HG03439 (cell line): ENCODE measurements around the gene VWA7.

ENCODE experiments used
- ATAC-seq: cut with Tn5 transposase; IDR thresholded peaks from one replicate; pipeline ENCODE4 v1.9.1; 2021; ENCODE audit warnings: mild to moderate bottlenecking, moderate library complexity; ENCODE audit not compliant: unreplicated experiment

Gene VWA7

GRCh38 chr6:31730631-31731086, 46.5 kb downstream of the VWA7 start:
- ATAC-seq: no peak

GRCh38 chr6:31729979-31730630, 47.0 kb downstream of the VWA7 start:
- no peak for ATAC-seq

- no peak for ATAC-seq
Measured at GRCh38 chr6:31729515-31729978, 47.6 kb downstream of the VWA7 start.

- ATAC-seq: no peak
Measured at GRCh38 chr6:31728767-31729514, 48.2 kb downstream of the VWA7 start, which contains the start of gene DDAH2. Gene DDAH2, minus strand, starts transcription at chr6:31729299. Its CDS starts 138 bp downstream, at chr6:31729161.

GRCh38 chr6:31727717-31728671, 49.1 kb downstream of the VWA7 start:
- no peak for ATAC-seq

GRCh38 chr6:31727034-31727716, 50.0 kb downstream of the VWA7 start:
- no peak for ATAC-seq

GRCh38 chr6:31725502-31726350, 51.4 kb downstream of the VWA7 start:
- ATAC-seq: no peak

- ATAC-seq: no peak
Measured at GRCh38 chr6:31723980-31724691, 53.0 kb downstream of the VWA7 start.

- no peak for ATAC-seq
Measured at GRCh38 chr6:31723245-31723979, 53.7 kb downstream of the VWA7 start, which contains the start of gene MPIG6B. Gene MPIG6B, plus strand, starts transcription at chr6:31723373. Its CDS starts 11 bp downstream, at chr6:31723384.

- no peak for ATAC-seq
Measured at GRCh38 chr6:31722173-31722572, 55.0 kb downstream of the VWA7 start.

GRCh38 chr6:31721351-31722020, 55.6 kb downstream of the VWA7 start, which contains the start of gene LY6G6C:
Gene LY6G6C, minus strand, starts transcription at chr6:31721746. Its CDS starts 67 bp downstream, at chr6:31721679.
- ATAC-seq: no peak

- no peak for ATAC-seq
Measured at GRCh38 chr6:31720196-31720770, 56.8 kb downstream of the VWA7 start.

- ATAC-seq: no peak
Measured at GRCh38 chr6:31719001-31719400, 58.1 kb downstream of the VWA7 start.

- ATAC-seq: no peak
Measured at GRCh38 chr6:31718265-31718664, 58.9 kb downstream of the VWA7 start.

- no peak for ATAC-seq
Measured at GRCh38 chr6:31717499-31718222, 59.5 kb downstream of the VWA7 start.
